ENCODE measurements around the gene MGAT4B.

DNA sequence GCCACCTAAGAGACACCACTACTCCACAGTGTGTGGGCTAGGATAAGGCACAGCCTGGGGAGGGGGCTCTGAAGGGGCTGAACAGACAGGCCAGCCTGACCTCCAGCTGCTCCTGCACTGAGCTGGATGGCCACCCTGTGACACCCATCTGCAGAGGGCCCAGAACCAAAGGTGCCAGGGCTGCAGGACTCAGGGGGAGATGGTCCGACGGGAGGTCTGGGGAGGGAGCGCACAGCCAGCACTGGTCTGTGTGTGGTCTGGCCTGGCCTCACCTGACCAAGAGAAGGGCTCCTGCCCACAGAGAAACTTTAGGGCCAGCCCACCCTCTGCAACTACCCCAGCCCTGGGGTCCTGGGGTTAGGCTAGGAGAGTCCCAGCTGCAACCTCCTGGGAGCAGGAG, 12.1 kb downstream of the MGAT4B start:
- TF ChIP-seq CHD2 (IDR thresholded peaks at IDR 0.05; ENCODE audit: low read depth, low read length) (no peak), MBD4 (IDR thresholded peaks at IDR 0.05; ENCODE audit: borderline replicate concordance, low read length) (no peak), ZNF180 (CRISPR knock-in tag; IDR thresholded peaks at IDR 0.05; ENCODE audit: borderline replicate concordance, low read depth) (no peak), EHMT2 (IDR thresholded peaks at IDR 0.05; ENCODE audit: borderline replicate concordance, low read depth, low read length) (no peak)
- TF ChIP-seq, protein P1, sequence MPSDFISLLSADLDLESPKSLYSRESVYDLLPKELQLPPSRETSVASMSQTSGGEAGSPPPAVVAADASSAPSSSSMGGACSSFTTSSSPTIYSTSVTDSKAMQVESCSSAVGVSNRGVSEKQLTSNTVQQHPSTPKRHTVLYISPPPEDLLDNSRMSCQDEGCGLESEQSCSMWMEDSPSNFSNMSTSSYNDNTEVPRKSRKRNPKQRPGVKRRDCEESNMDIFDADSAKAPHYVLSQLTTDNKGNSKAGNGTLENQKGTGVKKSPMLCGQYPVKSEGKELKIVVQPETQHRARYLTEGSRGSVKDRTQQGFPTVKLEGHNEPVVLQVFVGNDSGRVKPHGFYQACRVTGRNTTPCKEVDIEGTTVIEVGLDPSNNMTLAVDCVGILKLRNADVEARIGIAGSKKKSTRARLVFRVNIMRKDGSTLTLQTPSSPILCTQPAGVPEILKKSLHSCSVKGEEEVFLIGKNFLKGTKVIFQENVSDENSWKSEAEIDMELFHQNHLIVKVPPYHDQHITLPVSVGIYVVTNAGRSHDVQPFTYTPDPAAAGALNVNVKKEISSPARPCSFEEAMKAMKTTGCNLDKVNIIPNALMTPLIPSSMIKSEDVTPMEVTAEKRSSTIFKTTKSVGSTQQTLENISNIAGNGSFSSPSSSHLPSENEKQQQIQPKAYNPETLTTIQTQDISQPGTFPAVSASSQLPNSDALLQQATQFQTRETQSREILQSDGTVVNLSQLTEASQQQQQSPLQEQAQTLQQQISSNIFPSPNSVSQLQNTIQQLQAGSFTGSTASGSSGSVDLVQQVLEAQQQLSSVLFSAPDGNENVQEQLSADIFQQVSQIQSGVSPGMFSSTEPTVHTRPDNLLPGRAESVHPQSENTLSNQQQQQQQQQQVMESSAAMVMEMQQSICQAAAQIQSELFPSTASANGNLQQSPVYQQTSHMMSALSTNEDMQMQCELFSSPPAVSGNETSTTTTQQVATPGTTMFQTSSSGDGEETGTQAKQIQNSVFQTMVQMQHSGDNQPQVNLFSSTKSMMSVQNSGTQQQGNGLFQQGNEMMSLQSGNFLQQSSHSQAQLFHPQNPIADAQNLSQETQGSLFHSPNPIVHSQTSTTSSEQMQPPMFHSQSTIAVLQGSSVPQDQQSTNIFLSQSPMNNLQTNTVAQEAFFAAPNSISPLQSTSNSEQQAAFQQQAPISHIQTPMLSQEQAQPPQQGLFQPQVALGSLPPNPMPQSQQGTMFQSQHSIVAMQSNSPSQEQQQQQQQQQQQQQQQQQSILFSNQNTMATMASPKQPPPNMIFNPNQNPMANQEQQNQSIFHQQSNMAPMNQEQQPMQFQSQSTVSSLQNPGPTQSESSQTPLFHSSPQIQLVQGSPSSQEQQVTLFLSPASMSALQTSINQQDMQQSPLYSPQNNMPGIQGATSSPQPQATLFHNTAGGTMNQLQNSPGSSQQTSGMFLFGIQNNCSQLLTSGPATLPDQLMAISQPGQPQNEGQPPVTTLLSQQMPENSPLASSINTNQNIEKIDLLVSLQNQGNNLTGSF (CRISPR knock-in tag; IDR thresholded peaks at IDR 0.05): no peak
- TF ChIP-seq, protein P2, sequence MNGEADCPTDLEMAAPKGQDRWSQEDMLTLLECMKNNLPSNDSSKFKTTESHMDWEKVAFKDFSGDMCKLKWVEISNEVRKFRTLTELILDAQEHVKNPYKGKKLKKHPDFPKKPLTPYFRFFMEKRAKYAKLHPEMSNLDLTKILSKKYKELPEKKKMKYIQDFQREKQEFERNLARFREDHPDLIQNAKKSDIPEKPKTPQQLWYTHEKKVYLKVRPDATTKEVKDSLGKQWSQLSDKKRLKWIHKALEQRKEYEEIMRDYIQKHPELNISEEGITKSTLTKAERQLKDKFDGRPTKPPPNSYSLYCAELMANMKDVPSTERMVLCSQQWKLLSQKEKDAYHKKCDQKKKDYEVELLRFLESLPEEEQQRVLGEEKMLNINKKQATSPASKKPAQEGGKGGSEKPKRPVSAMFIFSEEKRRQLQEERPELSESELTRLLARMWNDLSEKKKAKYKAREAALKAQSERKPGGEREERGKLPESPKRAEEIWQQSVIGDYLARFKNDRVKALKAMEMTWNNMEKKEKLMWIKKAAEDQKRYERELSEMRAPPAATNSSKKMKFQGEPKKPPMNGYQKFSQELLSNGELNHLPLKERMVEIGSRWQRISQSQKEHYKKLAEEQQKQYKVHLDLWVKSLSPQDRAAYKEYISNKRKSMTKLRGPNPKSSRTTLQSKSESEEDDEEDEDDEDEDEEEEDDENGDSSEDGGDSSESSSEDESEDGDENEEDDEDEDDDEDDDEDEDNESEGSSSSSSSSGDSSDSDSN (CRISPR knock-in tag; IDR thresholded peaks at IDR 0.05): no peak
- TF ChIP-seq, protein P3, sequence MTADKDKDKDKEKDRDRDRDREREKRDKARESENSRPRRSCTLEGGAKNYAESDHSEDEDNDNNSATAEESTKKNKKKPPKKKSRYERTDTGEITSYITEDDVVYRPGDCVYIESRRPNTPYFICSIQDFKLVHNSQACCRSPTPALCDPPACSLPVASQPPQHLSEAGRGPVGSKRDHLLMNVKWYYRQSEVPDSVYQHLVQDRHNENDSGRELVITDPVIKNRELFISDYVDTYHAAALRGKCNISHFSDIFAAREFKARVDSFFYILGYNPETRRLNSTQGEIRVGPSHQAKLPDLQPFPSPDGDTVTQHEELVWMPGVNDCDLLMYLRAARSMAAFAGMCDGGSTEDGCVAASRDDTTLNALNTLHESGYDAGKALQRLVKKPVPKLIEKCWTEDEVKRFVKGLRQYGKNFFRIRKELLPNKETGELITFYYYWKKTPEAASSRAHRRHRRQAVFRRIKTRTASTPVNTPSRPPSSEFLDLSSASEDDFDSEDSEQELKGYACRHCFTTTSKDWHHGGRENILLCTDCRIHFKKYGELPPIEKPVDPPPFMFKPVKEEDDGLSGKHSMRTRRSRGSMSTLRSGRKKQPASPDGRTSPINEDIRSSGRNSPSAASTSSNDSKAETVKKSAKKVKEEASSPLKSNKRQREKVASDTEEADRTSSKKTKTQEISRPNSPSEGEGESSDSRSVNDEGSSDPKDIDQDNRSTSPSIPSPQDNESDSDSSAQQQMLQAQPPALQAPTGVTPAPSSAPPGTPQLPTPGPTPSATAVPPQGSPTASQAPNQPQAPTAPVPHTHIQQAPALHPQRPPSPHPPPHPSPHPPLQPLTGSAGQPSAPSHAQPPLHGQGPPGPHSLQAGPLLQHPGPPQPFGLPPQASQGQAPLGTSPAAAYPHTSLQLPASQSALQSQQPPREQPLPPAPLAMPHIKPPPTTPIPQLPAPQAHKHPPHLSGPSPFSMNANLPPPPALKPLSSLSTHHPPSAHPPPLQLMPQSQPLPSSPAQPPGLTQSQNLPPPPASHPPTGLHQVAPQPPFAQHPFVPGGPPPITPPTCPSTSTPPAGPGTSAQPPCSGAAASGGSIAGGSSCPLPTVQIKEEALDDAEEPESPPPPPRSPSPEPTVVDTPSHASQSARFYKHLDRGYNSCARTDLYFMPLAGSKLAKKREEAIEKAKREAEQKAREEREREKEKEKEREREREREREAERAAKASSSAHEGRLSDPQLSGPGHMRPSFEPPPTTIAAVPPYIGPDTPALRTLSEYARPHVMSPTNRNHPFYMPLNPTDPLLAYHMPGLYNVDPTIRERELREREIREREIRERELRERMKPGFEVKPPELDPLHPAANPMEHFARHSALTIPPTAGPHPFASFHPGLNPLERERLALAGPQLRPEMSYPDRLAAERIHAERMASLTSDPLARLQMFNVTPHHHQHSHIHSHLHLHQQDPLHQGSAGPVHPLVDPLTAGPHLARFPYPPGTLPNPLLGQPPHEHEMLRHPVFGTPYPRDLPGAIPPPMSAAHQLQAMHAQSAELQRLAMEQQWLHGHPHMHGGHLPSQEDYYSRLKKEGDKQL (CRISPR knock-in tag; IDR thresholded peaks at IDR 0.05; ENCODE audit: low read depth): no peak
- TF ChIP-seq, protein P4, sequence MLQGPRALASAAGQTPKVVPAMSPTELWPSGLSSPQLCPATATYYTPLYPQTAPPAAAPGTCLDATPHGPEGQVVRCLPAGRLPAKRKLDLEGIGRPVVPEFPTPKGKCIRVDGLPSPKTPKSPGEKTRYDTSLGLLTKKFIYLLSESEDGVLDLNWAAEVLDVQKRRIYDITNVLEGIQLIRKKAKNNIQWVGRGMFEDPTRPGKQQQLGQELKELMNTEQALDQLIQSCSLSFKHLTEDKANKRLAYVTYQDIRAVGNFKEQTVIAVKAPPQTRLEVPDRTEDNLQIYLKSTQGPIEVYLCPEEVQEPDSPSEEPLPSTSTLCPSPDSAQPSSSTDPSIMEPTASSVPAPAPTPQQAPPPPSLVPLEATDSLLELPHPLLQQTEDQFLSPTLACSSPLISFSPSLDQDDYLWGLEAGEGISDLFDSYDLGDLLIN (CRISPR knock-in tag; IDR thresholded peaks at IDR 0.05; ENCODE audit: borderline replicate concordance): no peak

All from HepG2 (cell line).